ENCODE measurements around the gene RNF128. TPM values are rescaled to one million over a fixed set of nuclear protein-coding genes. Genes with fewer than 3 reads are reported as not detected.

The RNF128 gene
- polyA plus RNA-seq, 1 of the 3 experiments (the other 2 are of a cell fraction): not detected

GRCh38 chrX:106718709-106719108, 7.8 kb upstream of the RNF128 start:
- H3K27me3 ChIP-seq (ENCODE audit: insufficient read depth): peaks cover 64% of the 10 kb centered on the region
- H3K4me2 ChIP-seq: no peak overlapping the region
- ChIA-PET CTCF (no interaction called here), POLR2A (no interaction called here)
- no peak for DNase-seq
- H4K20me1 ChIP-seq (ENCODE audit: insufficient read depth): no peaks in the 10 kb centered on the region
- no peak overlapping the region for H3K4me3 ChIP-seq (ENCODE audit: low read depth in 2 of 2, low read length in 1 of 2)
- no peaks in the 10 kb centered on the region for H3F3A ChIP-seq (replicated peaks; ENCODE audit: insufficient read depth)
- WGBS (ENCODE audit: low lambda C conversion rate): 7% methylated on average over 4 of the region's 4 CpGs
- H3K9ac ChIP-seq: no peak overlapping the region
- TF ChIP-seq ZBTB33 (IDR thresholded peaks at IDR 0.05; ENCODE audit: borderline replicate concordance, low read depth) (no peak), USF2 (IDR thresholded peaks at IDR 0.05; ENCODE audit: borderline replicate concordance, low read depth, low read length) (no peak), PBX3 (IDR thresholded peaks at IDR 0.05) (no peak), YY1 (IDR thresholded peaks at IDR 0.05; ENCODE audit: low read depth) (no peak), MEF2A (IDR thresholded peaks at IDR 0.05; ENCODE audit: borderline replicate concordance, low read depth) (no peak), TEAD4 (IDR thresholded peaks at IDR 0.05; ENCODE audit: borderline replicate concordance, insufficient read depth) (no peak)
- no peak overlapping the region for H3K27ac ChIP-seq (ENCODE audit: low read depth in 2 of 2, low read length in 1 of 2)
- H2AFZ ChIP-seq (ENCODE audit: low read depth): no peak overlapping the region
- H3K9me2 ChIP-seq: no peaks in the 10 kb centered on the region
- no peaks in the 10 kb centered on the region for H3K4me1 ChIP-seq (ENCODE audit: control insufficient read depth in 1 of 2, insufficient read depth in 2 of 2, low read depth in 1 of 2, low read length in 1 of 2)
- H3K36me3 ChIP-seq (replicated peaks in 1 of 2; ENCODE audit: control insufficient read depth in 1 of 2, insufficient read depth in 2 of 2, low read length in 1 of 2): no peaks in the 10 kb centered on the region
- H3K9me3 ChIP-seq: no peaks in the 10 kb centered on the region
- H3K79me2 ChIP-seq (ENCODE audit: insufficient read depth): no peaks in the 10 kb centered on the region

- POLR2A ChIA-PET: no interaction called here
- Histone ChIP-seq H3K4me2 (peak overlapping the region; percentile 58; the same call in 1 of the 2 replicates), H3K9ac (no peak overlapping the region), H3K27me3 (ENCODE audit: insufficient read depth) (peaks cover 54% of the 10 kb centered on the region), H4K20me1 (ENCODE audit: insufficient read depth) (no peaks in the 10 kb centered on the region), H2AFZ (ENCODE audit: low read depth) (no peak overlapping the region), H3K4me1 (ENCODE audit: control insufficient read depth in 1 of 2, insufficient read depth in 2 of 2, low read depth in 1 of 2, low read length in 1 of 2) (no peaks in the 10 kb centered on the region), H3K36me3 (replicated peaks in 1 of 2; ENCODE audit: control insufficient read depth in 1 of 2, insufficient read depth in 2 of 2, low read length in 1 of 2) (no peaks in the 10 kb centered on the region), H3F3A (replicated peaks; ENCODE audit: insufficient read depth) (no peaks in the 10 kb centered on the region), H3K4me3 (ENCODE audit: low read depth in 2 of 2, low read length in 1 of 2) (peak overlapping the region in 1 of 2 experiments; percentile 28; a peak in 2 of 4 replicates), H3K9me3 (no peaks in the 10 kb centered on the region), H3K27ac (ENCODE audit: low read depth in 2 of 2, low read length in 1 of 2) (no peak overlapping the region), H3K9me2 (no peaks in the 10 kb centered on the region), H3K79me2 (ENCODE audit: insufficient read depth) (no peaks in the 10 kb centered on the region)
- CTCF ChIA-PET: no interaction called here
- WGBS (ENCODE audit: low lambda C conversion rate): 1% methylated on average over 8 of the region's 8 CpGs
- no peak for DNase-seq
- no peak for TF ChIP-seq RAD21 (IDR thresholded peaks at IDR 0.05; ENCODE audit: low read length)
- no peak for TF ChIP-seq POLR2AphosphoS5 (IDR thresholded peaks at IDR 0.05; ENCODE audit: low read depth, low read length)
- no peak for TF ChIP-seq FOSL2 (IDR thresholded peaks at IDR 0.05; ENCODE audit: borderline replicate concordance, low read depth)
- TF ChIP-seq REST (IDR thresholded peaks at IDR 0.05; ENCODE audit: low read depth, low read length): no peak
- TF ChIP-seq NRF1 (IDR thresholded peaks at IDR 0.05; ENCODE audit: low read depth, low read length): no peak
- no peak for TF ChIP-seq TCF12 (IDR thresholded peaks at IDR 0.05)
- no peak for TF ChIP-seq ELF1 (IDR thresholded peaks at IDR 0.05)
- no peak for TF ChIP-seq RFX5 (IDR thresholded peaks at IDR 0.05; ENCODE audit: low read length)
- no peak for TF ChIP-seq SIN3A (IDR thresholded peaks at IDR 0.05; ENCODE audit: borderline replicate concordance, low read depth, low read length)
- TF ChIP-seq IRF3 (IDR thresholded peaks at IDR 0.05; ENCODE audit: low read depth, low read length): no peak
- TF ChIP-seq TEAD4 (IDR thresholded peaks at IDR 0.05; ENCODE audit: borderline replicate concordance, insufficient read depth): no peak
- no peak for TF ChIP-seq MXI1 (IDR thresholded peaks at IDR 0.05; ENCODE audit: low read depth, low read length)
- no peak for TF ChIP-seq TAF1 (IDR thresholded peaks at IDR 0.05; ENCODE audit: borderline replicate concordance, low read depth, low read length)
- no peak for TF ChIP-seq JUND (IDR thresholded peaks at IDR 0.05)
- TF ChIP-seq EP300 (IDR thresholded peaks at IDR 0.05; ENCODE audit: borderline replicate concordance in 1 of 2, low read depth in 1 of 2, low read length in 1 of 2): no peak
These were observed 570 bp upstream of the RNF128 start for GRCh38 chrX:106725931-106726330.
